Measurements from ENCODE around the gene MRPL55.

Gene MRPL55

GRCh38 chr1:228084325-228084724 lies 24.8 kb downstream of the MRPL55 start:
- DNase-seq (ENCODE audit: low spot score) = peak; percentile 49

- DNase-seq (ENCODE audit: low spot score) = peak; percentile 56
These were observed 25.2 kb downstream of the MRPL55 start for GRCh38 chr1:228083871-228084278.

- no peak for DNase-seq (ENCODE audit: low spot score)
These were observed 25.9 kb downstream of the MRPL55 start for GRCh38 chr1:228082918-228083870.

GRCh38 chr1:228082214-228082917 lies 26.7 kb downstream of the MRPL55 start, which contains the start of gene ARF1:
Gene ARF1, plus strand, starts transcription at chr1:228082708. Its CDS starts 14,407 bp downstream, at chr1:228097115.
- peak; percentile 95 for DNase-seq (ENCODE audit: low spot score)

GRCh38 chr1:228081578-228082213 lies 27.4 kb downstream of the MRPL55 start:
- no peak for DNase-seq (ENCODE audit: low spot score)

GRCh38 chr1:228081144-228081543 lies 28.0 kb downstream of the MRPL55 start:
- DNase-seq (ENCODE audit: low spot score) = no peak

- DNase-seq (ENCODE audit: low spot score) = no peak
These were observed 29.4 kb downstream of the MRPL55 start for GRCh38 chr1:228079601-228080263.

GRCh38 chr1:228079013-228079412 lies 30.1 kb downstream of the MRPL55 start:
- DNase-seq (ENCODE audit: low spot score) = no peak

GRCh38 chr1:228077565-228078330 lies 31.4 kb downstream of the MRPL55 start:
- DNase-seq (ENCODE audit: low spot score) = no peak

GRCh38 chr1:228076796-228077430 lies 32.2 kb downstream of the MRPL55 start:
- no peak for DNase-seq (ENCODE audit: low spot score)

- no peak for DNase-seq (ENCODE audit: low spot score)
These were observed 33.3 kb downstream of the MRPL55 start for GRCh38 chr1:228075801-228076271.

GRCh38 chr1:228074954-228075730 lies 34.0 kb downstream of the MRPL55 start:
- no peak for DNase-seq (ENCODE audit: low spot score)

- no peak for DNase-seq (ENCODE audit: low spot score)
These were observed 35.1 kb downstream of the MRPL55 start for GRCh38 chr1:228073857-228074545.

GRCh38 chr1:228073061-228073856 lies 35.8 kb downstream of the MRPL55 start:
- DNase-seq (ENCODE audit: low spot score) = no peak

- no peak for DNase-seq (ENCODE audit: low spot score)
These were observed 36.4 kb downstream of the MRPL55 start for GRCh38 chr1:228072658-228073043.

GRCh38 chr1:228071839-228072657 lies 37.1 kb downstream of the MRPL55 start:
- no peak for DNase-seq (ENCODE audit: low spot score)

- no peak for DNase-seq (ENCODE audit: low spot score)
These were observed 38.2 kb downstream of the MRPL55 start for GRCh38 chr1:228070851-228071250.
